Tibial nerve (tissue), 4 donors: ENCODE measurements around the gene NEUROD1. TPM values are rescaled to one million over a fixed set of nuclear protein-coding genes. Genes with fewer than 3 reads are reported as not detected.

Experiments
- DNase-seq, 2 donors: peaks; one replicate each; pipeline ENCODE4 v3.0.0-alpha.2; 2019; ENCODE audit warnings: low spot score in 2 of 2
- H3K27ac ChIP-seq, 4 donors: fragments of 200-600 bp; sonication (generic) in 3 of 4; one replicate each; pipeline ENCODE4 v1.5.1; 2017 to 2019; ENCODE audit warnings: mild to moderate bottlenecking in 1 of 4
- H3K27me3 ChIP-seq, 2 donors: fragments of 200-600 bp; sonication (generic) in 1 of 2; one replicate each; pipeline versions ENCODE4 v1.5.1 to v1.6.0; 2017 to 2019
- H3K36me3 ChIP-seq, 3 donors: fragments of 200-600 bp; sonication (generic); one replicate each; pipeline ENCODE4 v1.5.1; 2018 to 2019
- H3K4me1 ChIP-seq, 4 donors: fragments of 200-600 bp; sonication (generic) in 3 of 4; one replicate each; pipeline ENCODE4 v1.5.1; 2017 to 2019
- H3K4me3 ChIP-seq, 4 donors: fragments of 200-600 bp; sonication (generic) in 3 of 4; one replicate each; pipeline ENCODE4 v1.5.1; 2017 to 2019; ENCODE audit warnings: mild to moderate bottlenecking in 1 of 4, moderate library complexity in 1 of 4
- H3K9me3 ChIP-seq, 4 donors: fragments of 200-600 bp; sonication (generic) in 3 of 4; one replicate each; pipeline ENCODE4 v1.5.1; 2017 to 2019
- CTCF ChIP-seq, 5 experiments: fragments of 200-600 bp in 3 of 5; fragments of 450-650 bp in 2 of 5; sonication (generic) in 3 of 5; IDR thresholded peaks; one replicate each; pipeline ENCODE4 v1.5.1; 2016 to 2019; ENCODE audit warnings: antibody characterized with exemption in 5 of 5, mild to moderate bottlenecking in 3 of 5, moderate library complexity in 2 of 5
- EP300 ChIP-seq, 2 donors: sonication (generic); formaldehyde crosslinking; IDR thresholded peaks; one replicate each; pipeline ENCODE4 v1.6.1; 2017; ENCODE audit warnings: antibody characterized with exemption in 2 of 2, mild to moderate bottlenecking in 1 of 2
- POLR2A ChIP-seq, 2 donors: fragments of 450-650 bp; IDR thresholded peaks; one replicate each; pipeline ENCODE4 v1.6.1; 2017; ENCODE audit warnings: antibody characterized with exemption in 2 of 2, mild to moderate bottlenecking in 2 of 2, moderate library complexity in 2 of 2
- WGBS, 2 donors: methylation state at CpG; one replicate each; pipeline ENCODE4 v1.1.5; 2018; 5-methylcytosine and 5-hydroxymethylcytosine counted together
- total RNA-seq, 4 donors: library from RNA; depleted of rRNA; stranded (reverse); fragments of >200 nt; gene quantifications; one replicate each; pipeline ENCODE4 v1.1.0, GENCODE V29; 2016

Gene NEUROD1
- total RNA-seq, 4 donors from 2014 or later = not detected

GRCh38 chr2:181678861-181679543 lies 1.3 kb downstream of the NEUROD1 start:
- TF ChIP-seq POLR2A (IDR thresholded peaks at IDR 0.05) (no peak), CTCF (IDR thresholded peaks at IDR 0.05) (no peak), EP300 (IDR thresholded peaks at IDR 0.05) (no peak)
- WGBS, 2 donors = 14 to 15% methylated on average over 18 of the region's 18 CpGs
- H3K27me3 ChIP-seq = peaks cover 0 to 66% of the 10 kb centered on the region in 2 donors
- no peak for DNase-seq
- no peaks in the 10 kb centered on the region for H3K36me3 ChIP-seq
- H3K4me1 ChIP-seq = peaks cover 0 to 45% (median 12%) of the 10 kb centered on the region in 4 donors
- no peak overlapping the region for H3K27ac ChIP-seq
- no peak overlapping the region for H3K4me3 ChIP-seq
- no peaks in the 10 kb centered on the region for H3K9me3 ChIP-seq

- H3K27ac ChIP-seq = no peak overlapping the region
- DNase-seq = peak in 1 of 2 donors; percentile 64
These were observed 2.3 kb downstream of the NEUROD1 start for GRCh38 chr2:181677912-181678586.

GRCh38 chr2:181675254-181675653 lies 5.1 kb downstream of the NEUROD1 start:
- Histone ChIP-seq H3K27ac (no peak overlapping the region), H3K9me3 (no peaks in the 10 kb centered on the region), H3K27me3 (peaks cover 0 to 29% of the 10 kb centered on the region in 2 donors), H3K36me3 (no peaks in the 10 kb centered on the region), H3K4me1 (peaks cover 0 to 7% (median under 1%) of the 10 kb centered on the region in 4 donors), H3K4me3 (no peak overlapping the region)
- WGBS, 2 donors = 21 to 23% methylated on average over 4 of the region's 4 CpGs
- TF ChIP-seq EP300 (IDR thresholded peaks at IDR 0.05) (no peak), POLR2A (IDR thresholded peaks at IDR 0.05) (no peak), CTCF (IDR thresholded peaks at IDR 0.05) (no peak)
- DNase-seq = no peak

More at GRCh38 chr2:181677912-181678586, 2.3 kb downstream of the NEUROD1 start:
- TF ChIP-seq CTCF (IDR thresholded peaks at IDR 0.05) (no peak), EP300 (IDR thresholded peaks at IDR 0.05) (no peak), POLR2A (IDR thresholded peaks at IDR 0.05) (no peak)
- Histone ChIP-seq H3K9me3 (no peaks in the 10 kb centered on the region), H3K4me3 (no peak overlapping the region), H3K4me1 (peaks cover 0 to 35% (median 8%) of the 10 kb centered on the region in 4 donors), H3K27me3 (peaks cover 0 to 57% of the 10 kb centered on the region in 2 donors), H3K36me3 (no peaks in the 10 kb centered on the region)
- 8% methylated on average over 40 to 41 of the region's 41 CpGs for WGBS, 2 donors

GRCh38 chr2:181674461-181674860 lies 5.9 kb downstream of the NEUROD1 start:
- DNase-seq = no peak
- H3K27ac ChIP-seq = no peak overlapping the region
- no peak for TF ChIP-seq CTCF (IDR thresholded peaks at IDR 0.05)
- TF ChIP-seq POLR2A (IDR thresholded peaks at IDR 0.05) = no peak
- TF ChIP-seq EP300 (IDR thresholded peaks at IDR 0.05) = no peak
- H3K36me3 ChIP-seq = no peaks in the 10 kb centered on the region
- no peak overlapping the region for H3K4me3 ChIP-seq
- no peaks in the 10 kb centered on the region for H3K9me3 ChIP-seq
- peaks cover 0 to 21% of the 10 kb centered on the region in 2 donors for H3K27me3 ChIP-seq
- peaks cover 0 to 2% (median 0%) of the 10 kb centered on the region in 4 donors for H3K4me1 ChIP-seq

GRCh38 chr2:181673173-181673572 lies 7.1 kb downstream of the NEUROD1 start:
- no peak overlapping the region for H3K27ac ChIP-seq
- H3K4me1 ChIP-seq = no peaks in the 10 kb centered on the region
- no peaks in the 10 kb centered on the region for H3K9me3 ChIP-seq
- H3K27me3 ChIP-seq = peaks cover 0 to 8% of the 10 kb centered on the region in 2 donors
- no peaks in the 10 kb centered on the region for H3K36me3 ChIP-seq
- 29% methylated on average over 2 of the region's 2 CpGs for WGBS, 2 donors
- TF ChIP-seq POLR2A (IDR thresholded peaks at IDR 0.05) = no peak
- no peak for TF ChIP-seq EP300 (IDR thresholded peaks at IDR 0.05)
- TF ChIP-seq CTCF (IDR thresholded peaks at IDR 0.05) = no peak
- H3K4me3 ChIP-seq = no peak overlapping the region
- no peak for DNase-seq
